ENCODE results near the gene TBC1D1.

Gene TBC1D1

GRCh38 chr4:38078590-38079421 is 187.9 kb downstream of the TBC1D1 start (continued):
- TF ChIP-seq PRDM6 (tag by site-specific recombination; IDR thresholded peaks at IDR 0.05) (peak; percentile 17; the same call in 1 of the 2 replicates), ZNF610 (tag by site-specific recombination; IDR thresholded peaks at IDR 0.05; ENCODE audit: borderline replicate concordance) (no peak)

GRCh38 chr4:38080061-38080974 is 189.4 kb downstream of the TBC1D1 start:
- H3K9me3 ChIP-seq (ENCODE audit: control insufficient read depth, insufficient read depth, low read depth, low read length), result no peaks in the 10 kb centered on the region
- no peaks in the 10 kb centered on the region for H3K36me3 ChIP-seq (ENCODE audit: control insufficient read depth in 2 of 2, insufficient read depth in 1 of 2, low read length in 2 of 2)
- H3K4me1 ChIP-seq (ENCODE audit: control insufficient read depth, insufficient read depth, low read length), result no peaks in the 10 kb centered on the region
- H3K27ac ChIP-seq (ENCODE audit: extremely low read depth, low read depth, low read length), result no peak overlapping the region
- no peak overlapping the region for H3K4me3 ChIP-seq (ENCODE audit: low read depth, low read length)
- no peak for TF ChIP-seq INSM2 (tag by site-specific recombination; IDR thresholded peaks at IDR 0.05)
- TF ChIP-seq OVOL3 (tag by site-specific recombination; IDR thresholded peaks at IDR 0.05), result no peak
- TF ChIP-seq ZNF391 (tag by site-specific recombination; IDR thresholded peaks at IDR 0.05; ENCODE audit: borderline replicate concordance, low read depth), result no peak
- TF ChIP-seq ZSCAN23 (tag by site-specific recombination; IDR thresholded peaks at IDR 0.05), result no peak
- no peak for TF ChIP-seq ZNF211 (tag by site-specific recombination; IDR thresholded peaks at IDR 0.05; ENCODE audit: low read depth)
- no peak for TF ChIP-seq ZNF707 (tag by site-specific recombination; IDR thresholded peaks at IDR 0.05)
- TF ChIP-seq ZNF223 (tag by site-specific recombination; IDR thresholded peaks at IDR 0.05), result no peak
- TF ChIP-seq SCRT1 (tag by site-specific recombination; IDR thresholded peaks at IDR 0.05; ENCODE audit: borderline replicate concordance), result no peak
- no peak for TF ChIP-seq ZBTB8A (tag by site-specific recombination; IDR thresholded peaks at IDR 0.05)
- no peak for TF ChIP-seq ZNF19 (tag by site-specific recombination; IDR thresholded peaks at IDR 0.05; ENCODE audit: low read depth)
- TF ChIP-seq ZNF426 (tag by site-specific recombination; IDR thresholded peaks at IDR 0.05), result no peak
- TF ChIP-seq ZNF473 (tag by site-specific recombination; IDR thresholded peaks at IDR 0.05), result no peak
- no peak for TF ChIP-seq ZNF239 (tag by site-specific recombination; IDR thresholded peaks at IDR 0.05)
- no peak for TF ChIP-seq ZNF48 (tag by site-specific recombination; IDR thresholded peaks at IDR 0.05)
- CTCF ChIA-PET, result interaction anchor here (0.7 kb wide), 1 partner anchor 497 kb away, joined by 6 read pairs; no protein-coding TSS in a partner anchor
- POLR2A ChIA-PET, result no interaction called here

- no peak for TF ChIP-seq ZNF354C (tag by site-specific recombination; IDR thresholded peaks at IDR 0.05; ENCODE audit: borderline replicate concordance, low read depth)
- no peak for TF ChIP-seq ZNF514 (tag by site-specific recombination; IDR thresholded peaks at IDR 0.05)
- TF ChIP-seq ZNF426 (tag by site-specific recombination; IDR thresholded peaks at IDR 0.05), result no peak
- no peak for TF ChIP-seq ZNF521 (tag by site-specific recombination; IDR thresholded peaks at IDR 0.05)
- no peak for TF ChIP-seq KLF10 (tag by site-specific recombination; IDR thresholded peaks at IDR 0.05)
- no peak for TF ChIP-seq ZNF16 (tag by site-specific recombination; IDR thresholded peaks at IDR 0.05; ENCODE audit: low read depth)
- TF ChIP-seq ZNF701 (tag by site-specific recombination; IDR thresholded peaks at IDR 0.05), result no peak
- TF ChIP-seq ZNF660 (tag by site-specific recombination; IDR thresholded peaks at IDR 0.05), result no peak
- no peak for TF ChIP-seq SP7 (tag by site-specific recombination; IDR thresholded peaks at IDR 0.05)
- ChIA-PET CTCF (interaction anchor here (0.6 to 1.6 kb wide), 2 partner anchors 13 to 648 kb away, joined by 5 to 8 read pairs; no protein-coding TSS in a partner anchor), POLR2A (no interaction called here)
- Histone ChIP-seq H3K27ac (ENCODE audit: extremely low read depth, low read depth, low read length) (no peak overlapping the region), H3K4me3 (ENCODE audit: low read depth, low read length) (no peak overlapping the region), H3K9me3 (ENCODE audit: control insufficient read depth, insufficient read depth, low read depth, low read length) (no peaks in the 10 kb centered on the region), H3K36me3 (ENCODE audit: control insufficient read depth in 2 of 2, insufficient read depth in 1 of 2, low read length in 2 of 2) (no peaks in the 10 kb centered on the region), H3K4me1 (ENCODE audit: control insufficient read depth, insufficient read depth, low read length) (no peaks in the 10 kb centered on the region)
These were observed 191.1 kb downstream of the TBC1D1 start for GRCh38 chr4:38082021-38082420.
